Prostate gland (tissue), 2 donors: ENCODE data around the gene RPL29. TPM values are rescaled to one million over a fixed set of nuclear protein-coding genes. Genes with fewer than 3 reads are reported as not detected.

Source experiments
- DNase-seq: peaks from one replicate; pipeline ENCODE4 v3.0.0-alpha.2; 2019; ENCODE audit warnings: low spot score
- H3K27ac ChIP-seq, 2 donors: fragments of 200-600 bp; sonication (generic); 2 replicates each; pipeline ENCODE4 v1.5.1; 2017 to 2019
- H3K27me3 ChIP-seq: fragments of 200-600 bp; sonication (generic); replicated peaks from 2 replicates; pipeline ENCODE4 v1.5.1; 2019; ENCODE audit not compliant: insufficient read depth
- H3K36me3 ChIP-seq, 2 donors: fragments of 200-600 bp; sonication (generic); 1 replicate in 1 of 2; 2 replicates in 1 of 2; pipeline versions ENCODE4 v1.5.1 to v1.8.1; 2017 to 2019
- H3K4me1 ChIP-seq: fragments of 200-600 bp; sonication (generic); replicated peaks from 2 replicates; pipeline ENCODE4 v1.5.1; 2019
- H3K4me3 ChIP-seq, 2 donors: fragments of 200-600 bp; sonication (generic); 2 replicates each; pipeline ENCODE4 v1.5.1; 2017 to 2019
- H3K9me3 ChIP-seq: fragments of 200-600 bp; sonication (generic); 2 replicates; pipeline ENCODE4 v1.5.1; 2017
- POLR2A ChIP-seq: fragments of 450-650 bp; IDR thresholded peaks from one replicate; pipeline ENCODE4 v1.6.1; 2016; ENCODE audit warnings: antibody characterized with exemption, mild to moderate bottlenecking
- POLR2AphosphoS5 ChIP-seq: sonication (generic); formaldehyde crosslinking; IDR thresholded peaks from one replicate; pipeline ENCODE4 v1.6.1; 2017; ENCODE audit warnings: antibody characterized with exemption
- WGBS: methylation state at CpG from one replicate; pipeline ENCODE4 v1.1.5; 2018; 5-methylcytosine and 5-hydroxymethylcytosine counted together
- intact Hi-C: fragments of 100-400 bp; cut with DNase I; formaldehyde crosslinking; loops from one replicate; pipeline ENCODE4 v1.14.2; 2022
- total RNA-seq, 2 donors: library from RNA; depleted of rRNA; stranded (reverse); fragments of >200 nt; gene quantifications; one replicate each; pipeline ENCODE4 v1.1.0, GENCODE V29; 2016
- TF ChIP-seq, protein P1 (sequence below), 4 experiments: fragments of 200-600 bp in 2 of 4; fragments of 450-650 bp in 2 of 4; sonication (generic) in 2 of 4; IDR thresholded peaks; 1 replicate in 3 of 4; 2 replicates in 1 of 4; pipeline ENCODE4 v1.5.1; 2016 to 2019; ENCODE audit warnings: antibody characterized with exemption in 4 of 4, mild to moderate bottlenecking in 2 of 4, moderate library complexity in 2 of 4

Gene RPL29
- total RNA-seq, 2 donors from 2014 or later = 1,249 to 2,015 TPM

- intact Hi-C loops = no loop called here
- Histone ChIP-seq H3K9me3 (no peaks in the 10 kb centered on the region), H3K27me3 (no peaks in the 10 kb centered on the region), H3K4me1 (peaks cover 4% of the 10 kb centered on the region), H3K27ac (no peak overlapping the region), H3K4me3 (no peak overlapping the region), H3K36me3 (no peaks in the 10 kb centered on the region)
- TF ChIP-seq POLR2AphosphoS5 (no peak), POLR2A (no peak)
- TF ChIP-seq, protein P1, sequence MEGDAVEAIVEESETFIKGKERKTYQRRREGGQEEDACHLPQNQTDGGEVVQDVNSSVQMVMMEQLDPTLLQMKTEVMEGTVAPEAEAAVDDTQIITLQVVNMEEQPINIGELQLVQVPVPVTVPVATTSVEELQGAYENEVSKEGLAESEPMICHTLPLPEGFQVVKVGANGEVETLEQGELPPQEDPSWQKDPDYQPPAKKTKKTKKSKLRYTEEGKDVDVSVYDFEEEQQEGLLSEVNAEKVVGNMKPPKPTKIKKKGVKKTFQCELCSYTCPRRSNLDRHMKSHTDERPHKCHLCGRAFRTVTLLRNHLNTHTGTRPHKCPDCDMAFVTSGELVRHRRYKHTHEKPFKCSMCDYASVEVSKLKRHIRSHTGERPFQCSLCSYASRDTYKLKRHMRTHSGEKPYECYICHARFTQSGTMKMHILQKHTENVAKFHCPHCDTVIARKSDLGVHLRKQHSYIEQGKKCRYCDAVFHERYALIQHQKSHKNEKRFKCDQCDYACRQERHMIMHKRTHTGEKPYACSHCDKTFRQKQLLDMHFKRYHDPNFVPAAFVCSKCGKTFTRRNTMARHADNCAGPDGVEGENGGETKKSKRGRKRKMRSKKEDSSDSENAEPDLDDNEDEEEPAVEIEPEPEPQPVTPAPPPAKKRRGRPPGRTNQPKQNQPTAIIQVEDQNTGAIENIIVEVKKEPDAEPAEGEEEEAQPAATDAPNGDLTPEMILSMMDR (IDR thresholded peaks at IDR 0.05) = no peak
- DNase-seq = no peak
- 63% methylated on average over 9 of the region's 9 CpGs for WGBS
Measured at GRCh38 chr3:51961602-51962569, 33.8 kb downstream of the RPL29 start.

- 87% methylated on average over 18 of the region's 18 CpGs for WGBS
- H3K4me1 ChIP-seq = peaks cover 8% of the 10 kb centered on the region
- H3K27ac ChIP-seq = no peak overlapping the region
Measured at GRCh38 chr3:51961011-51961410, 34.7 kb downstream of the RPL29 start.

DNA sequence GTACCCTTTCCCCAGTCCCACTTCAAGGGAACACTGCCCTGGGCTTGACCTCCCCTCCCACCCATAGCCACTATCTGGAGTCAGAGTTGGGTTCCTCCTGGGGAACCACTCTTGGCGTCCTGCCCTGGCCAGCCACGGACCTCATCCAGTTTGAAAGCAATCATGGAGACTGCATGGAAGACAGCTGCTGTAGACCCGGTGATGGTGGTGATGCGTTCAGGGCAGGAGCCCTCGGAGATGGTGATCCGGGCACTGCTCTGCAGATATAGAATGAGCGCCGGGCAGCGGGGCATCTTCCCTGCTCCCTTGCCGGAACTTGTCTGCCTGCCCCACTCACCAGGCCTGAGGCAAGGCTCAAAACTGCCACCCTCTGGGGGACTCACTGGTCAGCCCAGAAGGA lies 35.3 kb downstream of the RPL29 start:
- TF ChIP-seq, protein P1 (IDR thresholded peaks at IDR 0.05) = no peak
- TF ChIP-seq POLR2AphosphoS5 (no peak), POLR2A (no peak)
- Histone ChIP-seq H3K27ac (no peak overlapping the region), H3K4me3 (no peak overlapping the region), H3K36me3 (no peaks in the 10 kb centered on the region), H3K27me3 (no peaks in the 10 kb centered on the region), H3K9me3 (no peaks in the 10 kb centered on the region), H3K4me1 (peaks cover 8% of the 10 kb centered on the region)
- no peak for DNase-seq
- 86% methylated on average over 10 of the region's 10 CpGs for WGBS
- intact Hi-C loops = no loop called here

More at GRCh38 chr3:51961011-51961410, 34.7 kb downstream of the RPL29 start:
- H3K4me3 ChIP-seq = no peak overlapping the region
- TF ChIP-seq POLR2AphosphoS5 = no peak
- TF ChIP-seq POLR2A = no peak
- TF ChIP-seq, protein P1 (IDR thresholded peaks at IDR 0.05) = no peak
- no peaks in the 10 kb centered on the region for H3K9me3 ChIP-seq
- no peaks in the 10 kb centered on the region for H3K36me3 ChIP-seq
- DNase-seq = no peak
- intact Hi-C loops = no loop called here
- no peaks in the 10 kb centered on the region for H3K27me3 ChIP-seq

GRCh38 chr3:51959651-51960050 lies 36.0 kb downstream of the RPL29 start:
- H3K4me3 ChIP-seq = no peak overlapping the region

More at GRCh38 chr3:51959651-51960050, 36.0 kb downstream of the RPL29 start:
- no peaks in the 10 kb centered on the region for H3K9me3 ChIP-seq
- TF ChIP-seq POLR2A = no peak
- TF ChIP-seq, protein P1 (IDR thresholded peaks at IDR 0.05) = no peak
- TF ChIP-seq POLR2AphosphoS5 = no peak
- no peaks in the 10 kb centered on the region for H3K27me3 ChIP-seq
- no peaks in the 10 kb centered on the region for H3K36me3 ChIP-seq
- DNase-seq = no peak
- intact Hi-C loops = no loop called here
- H3K27ac ChIP-seq = no peak overlapping the region
- peaks cover 8% of the 10 kb centered on the region for H3K4me1 ChIP-seq
- 95% methylated on average over 4 of the region's 7 CpGs for WGBS
